SK-N-SH (cell line): Measurements from ENCODE around the gene SP100. TPM values are rescaled to one million over a fixed set of nuclear protein-coding genes. Genes with fewer than 3 reads are reported as not detected.

Source experiments
- CTCF ChIA-PET: fragments of 300-600, 350-600 bp; formaldehyde crosslinking; extraction: SDS; loops from one replicate; lab custom pipeline; 2021; lab: Yijun Ruan, JAX
- POLR2A ChIA-PET: fragments of 350-600 bp; sonication (Branson Sonifier 250); formaldehyde crosslinking; extraction: SDS; loops from one replicate; lab custom pipeline; 2020; ENCODE audit warnings: antibody characterized with exemption, inconsistent platforms; lab: Yijun Ruan, JAX
- DNase-seq: peaks from one replicate; pipeline ENCODE4 v3.0.0; 2012
- H2AFZ ChIP-seq: fragments of 200-600 bp; sonication (generic); 2 replicates; pipeline ENCODE4 v1.8.1; 2016; ENCODE audit warnings: antibody characterized with exemption, mild to moderate bottlenecking, low read depth
- H3F3A ChIP-seq: fragments of 200-600 bp; sonication (generic); replicated peaks from 2 replicates; pipeline ENCODE3; 2016; ENCODE audit warnings: antibody characterized with exemption, mild to moderate bottlenecking; ENCODE audit not compliant: insufficient read depth
- H3K27ac ChIP-seq, 2 experiments: fragments of 200-500 bp in 1 of 2; fragments of 200-600 bp in 1 of 2; sonication (Bioruptor generic) in 1 of 2; sonication (generic), shearing (Covaris generic) in 1 of 2; 2 replicates each; pipeline versions ENCODE4 v1.5.1 to v1.6.1; 2014 to 2016; ENCODE audit warnings: low read depth in 2 of 2, inconsistent platforms in 1 of 2, low read length in 1 of 2, mild to moderate bottlenecking in 1 of 2, mixed read lengths in 1 of 2
- H3K27me3 ChIP-seq: fragments of 200-600 bp; sonication (generic), shearing (Covaris generic); 2 replicates; pipeline ENCODE4 v1.6.1; 2016; ENCODE audit warnings: mixed run types; ENCODE audit not compliant: insufficient read depth
- H3K36me3 ChIP-seq, 2 experiments: fragments of 200-500 bp in 1 of 2; fragments of 200-600 bp in 1 of 2; sonication (Bioruptor generic) in 1 of 2; sonication (generic) in 1 of 2; replicated peaks in 1 of 2; 2 replicates each; pipeline versions ENCODE3 to v1.5.1; 2014 to 2016; ENCODE audit warnings: low read length in 1 of 2, mild to moderate bottlenecking in 1 of 2; ENCODE audit not compliant: insufficient read depth in 2 of 2, control insufficient read depth in 1 of 2
- H3K4me1 ChIP-seq, 2 experiments: fragments of 200-500 bp in 1 of 2; fragments of 200-600 bp in 1 of 2; sonication (Bioruptor generic) in 1 of 2; sonication (generic), shearing (Covaris generic) in 1 of 2; 2 replicates each; pipeline versions ENCODE4 v1.5.1 to v1.6.1; 2014 to 2016; ENCODE audit warnings: low read depth in 1 of 2, low read length in 1 of 2, mixed run types in 1 of 2; ENCODE audit not compliant: insufficient read depth in 2 of 2, control insufficient read depth in 1 of 2
- H3K4me2 ChIP-seq: fragments of 200-600 bp; sonication (generic), shearing (Covaris generic); 2 replicates; pipeline ENCODE4 v1.6.1; 2017; ENCODE audit warnings: mixed run types
- H3K4me3 ChIP-seq, 2 experiments: fragments of 200-500 bp in 1 of 2; fragments of 200-600 bp in 1 of 2; sonication (Bioruptor generic) in 1 of 2; sonication (generic), shearing (Covaris generic) in 1 of 2; 2 replicates each; pipeline versions ENCODE4 v1.5.1 to v1.8.1; 2014 to 2016; ENCODE audit warnings: low read depth in 2 of 2, inconsistent platforms in 1 of 2, low read length in 1 of 2, mild to moderate bottlenecking in 1 of 2, mixed read lengths in 1 of 2, moderate library complexity in 1 of 2
- H3K79me2 ChIP-seq: fragments of 200-600 bp; sonication (generic); 2 replicates; pipeline ENCODE4 v1.8.1; 2017; ENCODE audit warnings: mild to moderate bottlenecking; ENCODE audit not compliant: insufficient read depth
- H3K9ac ChIP-seq: fragments of 200-600 bp; sonication (generic); 2 replicates; pipeline ENCODE4 v1.6.1; 2017; ENCODE audit warnings: mixed run types
- H3K9me2 ChIP-seq: fragments of 200-600 bp; sonication (generic); 2 replicates; pipeline ENCODE4 v1.6.1; 2017; ENCODE audit warnings: mixed run types
- H3K9me3 ChIP-seq: fragments of 200-600 bp; sonication (generic); 2 replicates; pipeline ENCODE4 v1.6.1; 2017; ENCODE audit warnings: mixed run types, mild to moderate bottlenecking, moderate library complexity
- H4K20me1 ChIP-seq: fragments of 200-600 bp; sonication (generic); 2 replicates; pipeline ENCODE4 v1.6.1; 2017; ENCODE audit warnings: mild to moderate bottlenecking, mixed run types; ENCODE audit not compliant: insufficient read depth
- ELF1 ChIP-seq: IDR thresholded peaks from 2 replicates; pipeline ENCODE4 v1.4.0; 2012
- FOXJ3 ChIP-seq: sonication (generic); formaldehyde crosslinking; IDR thresholded peaks from 2 replicates; pipeline ENCODE4 v1.5.1; 2020; ENCODE audit warnings: mild to moderate bottlenecking, missing genetic modification reagents
- GABPA ChIP-seq: IDR thresholded peaks from 2 replicates; pipeline ENCODE4 v1.4.0; 2012; ENCODE audit warnings: low read depth, mild to moderate bottlenecking
- GATA2 ChIP-seq: sonication (generic); formaldehyde crosslinking; IDR thresholded peaks from 2 replicates; pipeline ENCODE4 v1.5.0; 2020; ENCODE audit warnings: mild to moderate bottlenecking, missing genetic modification reagents
- NFIC ChIP-seq: IDR thresholded peaks from 2 replicates; pipeline ENCODE4 v1.4.0; 2012; ENCODE audit warnings: borderline replicate concordance
- NRF1 ChIP-seq: IDR thresholded peaks from 2 replicates; pipeline ENCODE4 v1.6.1; 2012; ENCODE audit warnings: low read depth, mild to moderate bottlenecking, low read length
- RFX5 ChIP-seq: IDR thresholded peaks from 2 replicates; pipeline ENCODE4 v1.6.1; 2012; ENCODE audit warnings: mild to moderate bottlenecking, improper control_type of control experiment, low read length
- TCF12 ChIP-seq: IDR thresholded peaks from 2 replicates; pipeline ENCODE4 v1.4.0; 2012
- YY1 ChIP-seq: IDR thresholded peaks from 2 replicates; pipeline ENCODE4 v1.4.0; 2012; ENCODE audit warnings: low read depth, mild to moderate bottlenecking
- WGBS: methylation state at CpG from one replicate; pipeline ENCODE4 v1.1.6; 2017; ENCODE audit warnings: low lambda C conversion rate; 5-methylcytosine and 5-hydroxymethylcytosine counted together
- polyA plus RNA-seq, 3 experiments: library from polyadenylated mRNA; depleted of rRNA; stranded (reverse); fragments of >200 nt; gene quantifications; 2 replicates each; pipeline ENCODE4 v1.2.3, GENCODE V29; 2012
- TF ChIP-seq, protein P1 (sequence below): IDR thresholded peaks from 2 replicates; pipeline ENCODE4 v1.4.0; 2012; ENCODE audit warnings: low read depth, borderline replicate concordance
- TF ChIP-seq, protein P2 (sequence below): IDR thresholded peaks from 2 replicates; pipeline ENCODE4 v1.4.0; 2012; ENCODE audit warnings: low read depth, borderline replicate concordance
- TF ChIP-seq, protein P3 (sequence below): fragments of 200-600 bp; sonication (generic); IDR thresholded peaks from 2 replicates; pipeline ENCODE4 v1.6.1; 2017; ENCODE audit warnings: antibody characterized with exemption, mild to moderate bottlenecking, moderate library complexity
- TF ChIP-seq, protein P4 (sequence below): IDR thresholded peaks from 2 replicates; pipeline ENCODE4 v1.6.1; 2012; ENCODE audit warnings: mild to moderate bottlenecking, low read depth, low read length, moderate library complexity

SP100 gene
- polyA plus RNA-seq, 1 of the 3 experiments (the other 2 are of a cell fraction): 38.1 TPM

DNA sequence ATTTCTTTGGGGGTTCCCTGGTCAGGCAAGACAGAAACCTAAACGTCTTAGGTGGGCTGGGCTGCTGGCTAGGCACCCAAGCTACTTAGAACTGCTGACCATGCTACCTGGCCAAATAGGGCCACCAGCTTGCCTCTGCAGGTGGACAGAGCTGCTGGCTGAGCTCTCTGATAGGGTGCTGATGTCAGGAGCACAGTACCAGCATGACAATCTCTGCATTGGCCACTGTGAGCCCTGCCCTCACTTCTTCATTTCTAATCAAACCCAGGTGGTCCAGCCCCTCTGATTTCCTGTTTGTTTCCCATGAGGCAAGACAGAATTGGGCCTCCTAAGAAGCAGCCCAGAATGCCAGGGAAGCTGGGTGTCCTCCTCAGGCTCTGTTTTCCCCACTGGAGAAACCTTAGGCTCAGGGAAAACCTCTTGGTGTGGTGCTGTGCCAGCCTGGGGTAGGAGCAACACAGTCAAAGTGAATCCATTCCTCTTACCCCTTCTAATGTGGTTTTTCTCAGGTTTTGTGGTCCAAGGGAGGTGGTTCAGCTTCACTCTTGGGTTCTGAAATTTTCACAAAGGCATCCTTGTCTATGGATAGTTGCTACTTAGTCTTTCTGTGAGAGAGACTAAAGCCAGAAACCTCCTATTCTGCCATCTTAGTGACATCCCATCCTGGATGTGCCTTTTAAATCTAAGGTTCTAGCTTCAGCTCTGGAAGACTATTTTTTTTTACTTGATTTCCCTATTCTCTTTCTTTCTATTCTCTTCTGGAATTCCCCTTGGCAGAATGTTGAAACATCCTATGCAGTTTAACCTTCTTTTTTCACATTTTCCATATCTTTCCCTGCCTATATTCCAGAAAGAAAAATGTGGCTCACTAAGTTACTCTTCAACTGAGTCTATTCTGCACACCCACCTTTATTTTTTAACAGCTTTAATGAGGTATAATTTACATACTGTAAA is 15.2 kb downstream of the SP100 start:
- no peak for DNase-seq
- Histone ChIP-seq H3K9ac (no peak overlapping the region), H3K4me2 (no peak overlapping the region), H3K27me3 (no peaks in the 10 kb centered on the region), H3K4me1 (no peaks in the 10 kb centered on the region), H3K36me3 (peaks cover 0 to 47% of the 10 kb centered on the region in 2 experiments), H3K79me2 (peaks cover 99% of the 10 kb centered on the region), H3F3A (peaks cover 7% of the 10 kb centered on the region), H3K4me3 (no peak overlapping the region), H4K20me1 (no peaks in the 10 kb centered on the region), H3K9me2 (no peaks in the 10 kb centered on the region), H3K9me3 (peaks cover 13% of the 10 kb centered on the region), H3K27ac (no peak overlapping the region), H2AFZ (no peak overlapping the region)
- ChIA-PET CTCF (no interaction called here), POLR2A (no interaction called here)
- TF ChIP-seq ELF1 (no peak), YY1 (no peak), TCF12 (no peak), GABPA (no peak), NFIC (no peak), RFX5 (no peak), NRF1 (no peak), GATA2 (no peak), FOXJ3 (CRISPR knock-in tag) (no peak)
- TF ChIP-seq, protein P1, sequence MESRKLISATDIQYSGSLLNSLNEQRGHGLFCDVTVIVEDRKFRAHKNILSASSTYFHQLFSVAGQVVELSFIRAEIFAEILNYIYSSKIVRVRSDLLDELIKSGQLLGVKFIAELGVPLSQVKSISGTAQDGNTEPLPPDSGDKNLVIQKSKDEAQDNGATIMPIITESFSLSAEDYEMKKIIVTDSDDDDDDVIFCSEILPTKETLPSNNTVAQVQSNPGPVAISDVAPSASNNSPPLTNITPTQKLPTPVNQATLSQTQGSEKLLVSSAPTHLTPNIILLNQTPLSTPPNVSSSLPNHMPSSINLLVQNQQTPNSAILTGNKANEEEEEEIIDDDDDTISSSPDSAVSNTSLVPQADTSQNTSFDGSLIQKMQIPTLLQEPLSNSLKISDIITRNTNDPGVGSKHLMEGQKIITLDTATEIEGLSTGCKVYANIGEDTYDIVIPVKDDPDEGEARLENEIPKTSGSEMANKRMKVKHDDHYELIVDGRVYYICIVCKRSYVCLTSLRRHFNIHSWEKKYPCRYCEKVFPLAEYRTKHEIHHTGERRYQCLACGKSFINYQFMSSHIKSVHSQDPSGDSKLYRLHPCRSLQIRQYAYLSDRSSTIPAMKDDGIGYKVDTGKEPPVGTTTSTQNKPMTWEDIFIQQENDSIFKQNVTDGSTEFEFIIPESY: no peak
- TF ChIP-seq, protein P2, sequence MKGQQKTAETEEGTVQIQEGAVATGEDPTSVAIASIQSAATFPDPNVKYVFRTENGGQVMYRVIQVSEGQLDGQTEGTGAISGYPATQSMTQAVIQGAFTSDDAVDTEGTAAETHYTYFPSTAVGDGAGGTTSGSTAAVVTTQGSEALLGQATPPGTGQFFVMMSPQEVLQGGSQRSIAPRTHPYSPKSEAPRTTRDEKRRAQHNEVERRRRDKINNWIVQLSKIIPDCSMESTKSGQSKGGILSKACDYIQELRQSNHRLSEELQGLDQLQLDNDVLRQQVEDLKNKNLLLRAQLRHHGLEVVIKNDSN: no peak
- TF ChIP-seq, protein P3, sequence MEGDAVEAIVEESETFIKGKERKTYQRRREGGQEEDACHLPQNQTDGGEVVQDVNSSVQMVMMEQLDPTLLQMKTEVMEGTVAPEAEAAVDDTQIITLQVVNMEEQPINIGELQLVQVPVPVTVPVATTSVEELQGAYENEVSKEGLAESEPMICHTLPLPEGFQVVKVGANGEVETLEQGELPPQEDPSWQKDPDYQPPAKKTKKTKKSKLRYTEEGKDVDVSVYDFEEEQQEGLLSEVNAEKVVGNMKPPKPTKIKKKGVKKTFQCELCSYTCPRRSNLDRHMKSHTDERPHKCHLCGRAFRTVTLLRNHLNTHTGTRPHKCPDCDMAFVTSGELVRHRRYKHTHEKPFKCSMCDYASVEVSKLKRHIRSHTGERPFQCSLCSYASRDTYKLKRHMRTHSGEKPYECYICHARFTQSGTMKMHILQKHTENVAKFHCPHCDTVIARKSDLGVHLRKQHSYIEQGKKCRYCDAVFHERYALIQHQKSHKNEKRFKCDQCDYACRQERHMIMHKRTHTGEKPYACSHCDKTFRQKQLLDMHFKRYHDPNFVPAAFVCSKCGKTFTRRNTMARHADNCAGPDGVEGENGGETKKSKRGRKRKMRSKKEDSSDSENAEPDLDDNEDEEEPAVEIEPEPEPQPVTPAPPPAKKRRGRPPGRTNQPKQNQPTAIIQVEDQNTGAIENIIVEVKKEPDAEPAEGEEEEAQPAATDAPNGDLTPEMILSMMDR: no peak
- TF ChIP-seq, protein P4, sequence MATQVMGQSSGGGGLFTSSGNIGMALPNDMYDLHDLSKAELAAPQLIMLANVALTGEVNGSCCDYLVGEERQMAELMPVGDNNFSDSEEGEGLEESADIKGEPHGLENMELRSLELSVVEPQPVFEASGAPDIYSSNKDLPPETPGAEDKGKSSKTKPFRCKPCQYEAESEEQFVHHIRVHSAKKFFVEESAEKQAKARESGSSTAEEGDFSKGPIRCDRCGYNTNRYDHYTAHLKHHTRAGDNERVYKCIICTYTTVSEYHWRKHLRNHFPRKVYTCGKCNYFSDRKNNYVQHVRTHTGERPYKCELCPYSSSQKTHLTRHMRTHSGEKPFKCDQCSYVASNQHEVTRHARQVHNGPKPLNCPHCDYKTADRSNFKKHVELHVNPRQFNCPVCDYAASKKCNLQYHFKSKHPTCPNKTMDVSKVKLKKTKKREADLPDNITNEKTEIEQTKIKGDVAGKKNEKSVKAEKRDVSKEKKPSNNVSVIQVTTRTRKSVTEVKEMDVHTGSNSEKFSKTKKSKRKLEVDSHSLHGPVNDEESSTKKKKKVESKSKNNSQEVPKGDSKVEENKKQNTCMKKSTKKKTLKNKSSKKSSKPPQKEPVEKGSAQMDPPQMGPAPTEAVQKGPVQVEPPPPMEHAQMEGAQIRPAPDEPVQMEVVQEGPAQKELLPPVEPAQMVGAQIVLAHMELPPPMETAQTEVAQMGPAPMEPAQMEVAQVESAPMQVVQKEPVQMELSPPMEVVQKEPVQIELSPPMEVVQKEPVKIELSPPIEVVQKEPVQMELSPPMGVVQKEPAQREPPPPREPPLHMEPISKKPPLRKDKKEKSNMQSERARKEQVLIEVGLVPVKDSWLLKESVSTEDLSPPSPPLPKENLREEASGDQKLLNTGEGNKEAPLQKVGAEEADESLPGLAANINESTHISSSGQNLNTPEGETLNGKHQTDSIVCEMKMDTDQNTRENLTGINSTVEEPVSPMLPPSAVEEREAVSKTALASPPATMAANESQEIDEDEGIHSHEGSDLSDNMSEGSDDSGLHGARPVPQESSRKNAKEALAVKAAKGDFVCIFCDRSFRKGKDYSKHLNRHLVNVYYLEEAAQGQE: no peak
- WGBS: 25% methylated on average over 1 of the region's 1 CpG
